Psoas muscle (tissue), 8 donors: ENCODE measurements around the gene DENND1B. TPM values are rescaled to one million over a fixed set of nuclear protein-coding genes. Genes with fewer than 3 reads are reported as not detected.

Source experiments
- ATAC-seq, 4 donors: fragments of 200-7000 bp; cut with Tn5 transposase; one replicate each; pipeline ENCODE4 v1.9.1; 2020; ENCODE audit warnings: moderate library complexity in 3 of 4, mild to moderate bottlenecking in 2 of 4
- DNase-seq, 2 donors: peaks; one replicate each; pipeline ENCODE4 v3.0.0-alpha.2; 2020
- H3K27ac ChIP-seq: fragments of 200-600 bp; one replicate; pipeline ENCODE4 v1.8.0; 2022
- H3K27me3 ChIP-seq, 3 donors: fragments of 200-600 bp in 1 of 3; one replicate each; pipeline versions ENCODE4 v1.6.1 to v1.8.0; 2013 to 2022; ENCODE audit warnings: low read length in 2 of 3, mild to moderate bottlenecking in 2 of 3, moderate library complexity in 1 of 3; ENCODE audit not compliant: insufficient read depth in 3 of 3
- H3K36me3 ChIP-seq, 2 donors: fragments of 200-600 bp in 1 of 2; one replicate each; pipeline versions ENCODE4 v1.6.1 to v1.8.0; 2013 to 2022; ENCODE audit warnings: low read depth in 1 of 2, mild to moderate bottlenecking in 1 of 2, moderate library complexity in 1 of 2; ENCODE audit not compliant: insufficient read depth in 1 of 2
- H3K4me1 ChIP-seq: fragments of 200-600 bp; one replicate; pipeline ENCODE4 v1.8.0; 2022
- H3K4me3 ChIP-seq: fragments of 200-600 bp; one replicate; pipeline ENCODE4 v1.8.0; 2022; ENCODE audit warnings: mild to moderate bottlenecking
- H3K9me3 ChIP-seq: fragments of 200-600 bp; one replicate; pipeline ENCODE4 v1.8.0; 2022
- WGBS, 3 donors: extraction: QIAGEN DNeasy Blood & Tissue Kit; methylation state at CpG; one replicate each; pipeline versions ENCODE4 v1.1.6 to v1.1.7; 2013; 5-methylcytosine and 5-hydroxymethylcytosine counted together
- intact Hi-C, 2 donors: fragments of 100-400 bp; cut with DNase I; formaldehyde crosslinking; loops; one replicate each; pipeline versions ENCODE4 v1.11.0 to v1.14.2; 2022
- polyA plus RNA-seq, 3 donors: library from polyadenylated mRNA; stranded (reverse); fragments of 200-250 nt; gene quantifications; one replicate each; pipeline ENCODE4 v1.2.3, GENCODE V29; 2013
- total RNA-seq, 4 donors: library from RNA; stranded (reverse); fragmentation: NEBNext Ultra II Directional in 2 of 4; extraction: Animal tissue kit (Norgen Biotek cat#: 25700) in 2 of 4; gene quantifications; one replicate each; pipeline versions ENCODE4 v1.2.1 to v1.2.4, GENCODE V29; 2021 to 2023
- TF ChIP-seq, protein P1 (sequence below): fragments of 200-600 bp; IDR thresholded peaks from one replicate; pipeline ENCODE4 v1.8.0; 2022; ENCODE audit warnings: antibody characterized with exemption
- donor health status: healthy with polysubstance abuse.
- donor health status: DM: no; HTN: no; CAD: no; lungs with moderate emphysema.
- donor health status: Bipolar disorder and iron deficiency.
- donor health status: healthy.
- donor health status: DM: yes; HTN: yes; CAD: no.
- donor health status: DM: no; HTN: no; CAD: no.
- donor health status: DM: no; HTN: no; CAD: no.
- donor health status: DM: yes; HTN: yes; CAD: no.

The DENND1B gene
- total and polyA plus RNA-seq, 7 donors, result 1.4 to 11.5 (median 6.2) TPM

DNA sequence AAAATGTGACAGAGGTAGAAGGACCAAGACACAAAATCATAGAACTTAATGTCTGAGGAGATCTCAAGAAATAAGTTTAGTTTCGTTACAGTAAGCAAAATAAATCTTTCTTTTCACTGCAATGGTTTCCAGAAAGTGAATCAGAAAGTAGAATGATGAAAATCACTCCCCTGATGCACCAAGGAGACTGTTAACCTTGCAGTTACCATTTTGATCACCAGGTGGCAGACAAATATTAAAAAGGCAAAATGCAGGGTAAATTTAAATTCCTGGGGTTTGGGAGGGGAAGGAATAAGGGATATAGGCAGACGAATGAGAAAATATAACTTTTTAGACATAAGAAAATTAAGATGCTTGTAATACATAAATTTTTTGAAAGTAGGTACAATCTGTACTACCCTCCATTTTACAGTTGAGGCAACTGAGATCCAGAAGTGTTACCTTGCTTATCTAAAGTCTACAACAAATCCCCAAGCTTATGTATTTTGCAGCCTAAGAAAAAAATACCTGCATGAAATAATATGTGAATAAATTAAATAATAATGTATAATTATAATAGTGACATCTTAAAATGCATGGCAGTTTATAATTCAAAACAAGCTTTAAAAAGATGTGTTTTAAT, 254.1 kb downstream of the DENND1B start:
- ATAC-seq (no peak), DNase-seq (no peak)
- H3K9me3 ChIP-seq, result no peaks in the 10 kb centered on the region
- H3K4me1 ChIP-seq, result no peaks in the 10 kb centered on the region
- intact Hi-C loops, result loop anchor here (5.0 to 10.0 kb wide), 6 partner anchors 344 to 944 kb away; no protein-coding TSS in a partner anchor
- H3K27me3 ChIP-seq, result no peaks in the 10 kb centered on the region
- no peak overlapping the region for H3K27ac ChIP-seq
- TF ChIP-seq, protein P1, sequence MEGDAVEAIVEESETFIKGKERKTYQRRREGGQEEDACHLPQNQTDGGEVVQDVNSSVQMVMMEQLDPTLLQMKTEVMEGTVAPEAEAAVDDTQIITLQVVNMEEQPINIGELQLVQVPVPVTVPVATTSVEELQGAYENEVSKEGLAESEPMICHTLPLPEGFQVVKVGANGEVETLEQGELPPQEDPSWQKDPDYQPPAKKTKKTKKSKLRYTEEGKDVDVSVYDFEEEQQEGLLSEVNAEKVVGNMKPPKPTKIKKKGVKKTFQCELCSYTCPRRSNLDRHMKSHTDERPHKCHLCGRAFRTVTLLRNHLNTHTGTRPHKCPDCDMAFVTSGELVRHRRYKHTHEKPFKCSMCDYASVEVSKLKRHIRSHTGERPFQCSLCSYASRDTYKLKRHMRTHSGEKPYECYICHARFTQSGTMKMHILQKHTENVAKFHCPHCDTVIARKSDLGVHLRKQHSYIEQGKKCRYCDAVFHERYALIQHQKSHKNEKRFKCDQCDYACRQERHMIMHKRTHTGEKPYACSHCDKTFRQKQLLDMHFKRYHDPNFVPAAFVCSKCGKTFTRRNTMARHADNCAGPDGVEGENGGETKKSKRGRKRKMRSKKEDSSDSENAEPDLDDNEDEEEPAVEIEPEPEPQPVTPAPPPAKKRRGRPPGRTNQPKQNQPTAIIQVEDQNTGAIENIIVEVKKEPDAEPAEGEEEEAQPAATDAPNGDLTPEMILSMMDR, result peak; percentile 50
- no peak overlapping the region for H3K4me3 ChIP-seq
- H3K36me3 ChIP-seq, result no peaks in the 10 kb centered on the region
- WGBS, 3 donors, result 53 to 66% (median 60%) methylated on average over 2 of the region's 2 CpGs

- TF ChIP-seq, protein P1, result peak; percentile 11
- ATAC-seq (no peak), DNase-seq (no peak)
- Histone ChIP-seq H3K4me3 (no peak overlapping the region), H3K36me3 (no peaks in the 10 kb centered on the region), H3K27me3 (no peaks in the 10 kb centered on the region), H3K4me1 (no peaks in the 10 kb centered on the region), H3K27ac (no peak overlapping the region), H3K9me3 (no peaks in the 10 kb centered on the region)
- intact Hi-C loops, result loop anchor here (5.0 to 10.0 kb wide), 6 partner anchors 345 to 945 kb away; no protein-coding TSS in a partner anchor
- 93 to 100% (median 100%) methylated on average over 1 of the region's 1 CpG for WGBS, 3 donors
Observed at GRCh38 chr1:197519741-197520334, 255.4 kb downstream of the DENND1B start.

- Histone ChIP-seq H3K27ac (no peak overlapping the region), H3K27me3 (no peaks in the 10 kb centered on the region), H3K9me3 (no peaks in the 10 kb centered on the region), H3K4me3 (no peak overlapping the region), H3K36me3 (peaks cover 0 to 16% of the 10 kb centered on the region in 2 donors), H3K4me1 (no peaks in the 10 kb centered on the region)
- ATAC-seq, result no peak
- intact Hi-C loops, result no loop called here
- DNase-seq, result no peak
- TF ChIP-seq, protein P1, result no peak
- 91 to 98% (median 97%) methylated on average over 1 of the region's 1 CpG for WGBS, 3 donors
Observed at GRCh38 chr1:197515421-197515820, 259.9 kb downstream of the DENND1B start.

DNA sequence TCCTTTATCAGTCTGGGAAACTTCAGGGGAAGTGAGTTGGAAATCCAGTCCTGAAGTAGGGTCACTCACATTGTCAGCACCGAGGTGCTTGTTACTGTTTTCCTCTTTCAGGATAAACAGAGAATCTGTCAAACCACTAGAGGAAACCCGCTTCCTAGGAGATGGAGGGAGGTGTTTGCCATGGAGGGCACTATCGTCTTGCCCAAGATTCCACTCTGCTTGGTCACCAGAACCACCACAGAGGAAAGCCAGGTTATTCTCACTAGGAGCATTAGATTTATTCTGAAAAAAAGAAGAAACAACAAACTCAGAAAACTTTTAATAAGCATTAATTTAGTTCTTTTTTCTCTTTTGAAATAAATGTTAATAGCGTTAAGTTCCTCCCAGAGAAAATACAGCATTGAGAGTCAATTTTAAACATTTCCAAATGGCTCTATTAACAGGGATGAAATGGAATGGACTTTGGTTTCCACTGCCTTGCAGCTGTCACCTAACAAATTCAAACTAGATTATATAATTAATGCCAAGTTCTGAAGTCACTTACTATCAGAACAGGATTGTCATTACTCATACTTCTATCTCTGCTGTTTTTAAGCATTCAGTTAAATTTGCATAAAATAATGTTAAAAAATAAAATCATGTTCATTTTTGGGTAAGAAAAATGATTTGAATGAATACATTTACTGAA, 264.4 kb downstream of the DENND1B start:
- intact Hi-C loops, result no loop called here
- TF ChIP-seq, protein P1, result no peak
- H3K4me3 ChIP-seq, result no peak overlapping the region
- H3K27me3 ChIP-seq, result no peaks in the 10 kb centered on the region
- no peaks in the 10 kb centered on the region for H3K9me3 ChIP-seq
- WGBS, 3 donors, result 54 to 68% (median 57%) methylated on average over 4 of the region's 4 CpGs
- no peak for DNase-seq
- H3K36me3 ChIP-seq, result peaks cover 0 to 22% of the 10 kb centered on the region in 2 donors
- no peak overlapping the region for H3K27ac ChIP-seq
- H3K4me1 ChIP-seq, result no peaks in the 10 kb centered on the region
- ATAC-seq, result no peak
